PC-9 (cell line): ENCODE measurements around the gene MBP. TPM values are rescaled to one million over a fixed set of nuclear protein-coding genes. Genes with fewer than 3 reads are reported as not detected.

ENCODE experiments used
- BruUV-seq: library from RNA; stranded (reverse); fragments of 400-500 nt; replicated peaks from 2 replicates; lab custom pipeline; 2021; lab: Mats Ljungman, UMichigan
- CTCF ChIA-PET: fragments of 300-600 bp; sonication (Branson Sonifier 250); formaldehyde crosslinking; loops from one replicate; lab custom pipeline; 2022; ENCODE audit warnings: antibody characterized with exemption; lab: Charles Lee
- POLR2A ChIA-PET: fragments of 300-600 bp; sonication (Branson Sonifier 250); formaldehyde crosslinking; loops from one replicate; lab custom pipeline; 2022; ENCODE audit warnings: antibody characterized with exemption; ENCODE audit not compliant: unreplicated experiment; lab: Charles Lee
- DNase-seq, 2 experiments: peaks; one replicate each; pipeline versions ENCODE4 v3.0.0 to v3.0.0-alpha.2; 2015 to 2022; ENCODE audit warnings: mixed read lengths in 1 of 2
- H2AFZ ChIP-seq: fragments of 200-600 bp; sonication (generic); 2 replicates; pipeline ENCODE4 v1.8.1; 2017; ENCODE audit warnings: antibody characterized with exemption
- H3F3A ChIP-seq: fragments of 200-600 bp; sonication (generic); 2 replicates; pipeline ENCODE4 v1.8.1; 2017; ENCODE audit warnings: antibody characterized with exemption, mild to moderate bottlenecking, low read depth; ENCODE audit not compliant: insufficient read depth
- H3K27ac ChIP-seq: fragments of 200-600 bp; sonication (generic); 2 replicates; pipeline ENCODE4 v1.6.1; 2016; ENCODE audit warnings: mixed run types
- H3K27me3 ChIP-seq: fragments of 200-600 bp; sonication (generic); 2 replicates; pipeline ENCODE4 v1.6.1; 2016; ENCODE audit warnings: low read depth, mixed run types; ENCODE audit not compliant: insufficient read depth
- H3K36me3 ChIP-seq: fragments of 200-600 bp; sonication (generic); 2 replicates; pipeline ENCODE4 v1.6.1; 2016; ENCODE audit warnings: low read depth, mixed run types
- H3K4me1 ChIP-seq: fragments of 200-600 bp; sonication (generic); replicated peaks from 2 replicates; pipeline ENCODE4 v1.6.1; 2016; ENCODE audit warnings: mixed run types; ENCODE audit not compliant: insufficient read depth
- H3K4me2 ChIP-seq: fragments of 200-600 bp; sonication (generic); 2 replicates; pipeline ENCODE4 v1.6.1; 2017; ENCODE audit warnings: mixed run types
- H3K4me3 ChIP-seq: fragments of 200-600 bp; sonication (generic); 2 replicates; pipeline ENCODE4 v1.6.1; 2016; ENCODE audit warnings: mixed run types
- H3K79me2 ChIP-seq: fragments of 200-600 bp; sonication (generic); 2 replicates; pipeline ENCODE4 v1.6.1; 2017; ENCODE audit warnings: low read depth, mixed run types
- H3K9me2 ChIP-seq: fragments of 200-600 bp; sonication (generic); 2 replicates; pipeline ENCODE4 v1.8.1; 2017; ENCODE audit warnings: mild to moderate bottlenecking; ENCODE audit not compliant: insufficient read depth
- H3K9me3 ChIP-seq: fragments of 200-600 bp; sonication (generic); 2 replicates; pipeline ENCODE4 v1.8.1; 2016; ENCODE audit warnings: low read depth; ENCODE audit not compliant: insufficient read depth
- H4K20me1 ChIP-seq: fragments of 200-600 bp; sonication (generic); 2 replicates; pipeline ENCODE4 v1.8.1; 2017; ENCODE audit not compliant: insufficient read depth
- EZH2 ChIP-seq: fragments of 200-600 bp; sonication (generic); IDR thresholded peaks from 2 replicates; pipeline ENCODE4 v1.8.0; 2017; ENCODE audit warnings: antibody characterized with exemption, low read depth
- intact Hi-C: fragments of 100-400 bp; cut with micrococcal nuclease; formaldehyde crosslinking; loops from one replicate; pipeline ENCODE4 v1.10.0; 2022; ENCODE audit not compliant: unreplicated experiment
- total RNA-seq: library from RNA; stranded (reverse); gene quantifications from 2 replicates; pipeline ENCODE4 v1.2.3, GENCODE V29; 2021
- TF ChIP-seq, protein P1 (sequence below): fragments of 200-600 bp; sonication (generic); conservative IDR thresholded peaks from 2 replicates; pipeline ENCODE4 v1.6.1; 2017; ENCODE audit warnings: mixed run types, antibody characterized with exemption, mild to moderate bottlenecking, moderate library complexity

Gene MBP
- total RNA-seq, 1 experiment from 2014 or later: 37.9 TPM

DNA sequence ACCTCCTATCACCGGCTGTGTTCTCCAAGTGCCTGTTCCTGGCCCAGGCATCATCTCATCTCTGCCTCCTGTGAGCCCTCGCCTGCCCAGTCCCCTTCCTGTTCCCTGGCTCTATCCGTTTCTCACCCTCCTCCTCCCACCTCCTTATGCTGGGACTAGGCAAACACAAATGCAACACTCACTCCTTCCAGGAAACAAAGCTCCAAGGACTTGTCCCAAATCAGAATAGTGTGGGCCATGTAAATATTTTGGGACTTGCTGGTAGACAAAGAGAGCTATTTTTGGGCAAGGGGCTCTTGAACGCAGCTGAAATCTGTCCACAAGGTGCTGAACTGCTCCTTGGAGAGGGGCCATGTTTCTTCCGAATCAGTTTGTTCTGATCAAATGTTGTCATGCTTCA is 25.3 kb downstream of the MBP start:
- ChIA-PET CTCF (no interaction called here), POLR2A (no interaction called here)
- H3F3A ChIP-seq: peaks cover 38% of the 10 kb centered on the region
- DNase-seq: no peak
- no peaks in the 10 kb centered on the region for H3K9me2 ChIP-seq
- no peak overlapping the region for H2AFZ ChIP-seq
- TF ChIP-seq, protein P1, sequence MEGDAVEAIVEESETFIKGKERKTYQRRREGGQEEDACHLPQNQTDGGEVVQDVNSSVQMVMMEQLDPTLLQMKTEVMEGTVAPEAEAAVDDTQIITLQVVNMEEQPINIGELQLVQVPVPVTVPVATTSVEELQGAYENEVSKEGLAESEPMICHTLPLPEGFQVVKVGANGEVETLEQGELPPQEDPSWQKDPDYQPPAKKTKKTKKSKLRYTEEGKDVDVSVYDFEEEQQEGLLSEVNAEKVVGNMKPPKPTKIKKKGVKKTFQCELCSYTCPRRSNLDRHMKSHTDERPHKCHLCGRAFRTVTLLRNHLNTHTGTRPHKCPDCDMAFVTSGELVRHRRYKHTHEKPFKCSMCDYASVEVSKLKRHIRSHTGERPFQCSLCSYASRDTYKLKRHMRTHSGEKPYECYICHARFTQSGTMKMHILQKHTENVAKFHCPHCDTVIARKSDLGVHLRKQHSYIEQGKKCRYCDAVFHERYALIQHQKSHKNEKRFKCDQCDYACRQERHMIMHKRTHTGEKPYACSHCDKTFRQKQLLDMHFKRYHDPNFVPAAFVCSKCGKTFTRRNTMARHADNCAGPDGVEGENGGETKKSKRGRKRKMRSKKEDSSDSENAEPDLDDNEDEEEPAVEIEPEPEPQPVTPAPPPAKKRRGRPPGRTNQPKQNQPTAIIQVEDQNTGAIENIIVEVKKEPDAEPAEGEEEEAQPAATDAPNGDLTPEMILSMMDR: no peak
- no peak for TF ChIP-seq EZH2
- H3K4me3 ChIP-seq: no peak overlapping the region
- BruUV-seq: no TSS peak
- H3K36me3 ChIP-seq: peaks cover 20% of the 10 kb centered on the region; the same call in 1 of the 2 replicates
- peaks cover 25% of the 10 kb centered on the region for H3K4me1 ChIP-seq
- H3K27ac ChIP-seq: no peak overlapping the region
- H3K4me2 ChIP-seq: no peak overlapping the region
- H3K9me3 ChIP-seq: no peaks in the 10 kb centered on the region
- peaks cover 61% of the 10 kb centered on the region for H3K79me2 ChIP-seq
- no peaks in the 10 kb centered on the region for H3K27me3 ChIP-seq
- intact Hi-C loops: no loop called here
- H4K20me1 ChIP-seq: 0 out of 2 replicates have a peak, but pooled peaks cover 5% of the 10 kb centered on the region

DNA sequence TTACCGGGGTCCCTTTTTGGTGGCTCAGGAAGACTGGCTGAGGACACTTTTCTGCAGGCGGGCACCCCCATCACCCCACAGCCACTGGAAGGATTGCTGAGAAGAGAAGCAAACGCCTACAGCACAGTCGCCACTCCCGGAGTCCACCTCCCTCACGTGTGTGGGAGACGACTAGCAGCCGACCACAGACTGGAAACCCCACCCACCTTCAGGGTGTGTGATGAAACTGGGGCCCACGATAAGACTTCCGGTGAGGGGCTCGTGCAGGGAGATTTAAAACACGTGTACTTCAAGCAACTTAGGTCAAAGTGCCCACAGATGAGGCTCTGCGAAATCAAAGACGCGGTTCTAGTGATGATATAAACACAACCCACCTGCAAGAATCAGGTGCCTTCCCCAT is 26.3 kb downstream of the MBP start:
- ChIA-PET POLR2A (no interaction called here), CTCF (no interaction called here)
- Histone ChIP-seq H2AFZ (no peak overlapping the region), H3F3A (peaks cover 44% of the 10 kb centered on the region), H3K36me3 (peaks cover 20% of the 10 kb centered on the region; the same call in 1 of the 2 replicates), H3K4me3 (no peak overlapping the region), H3K27ac (no peak overlapping the region), H3K27me3 (no peaks in the 10 kb centered on the region), H3K79me2 (peaks cover 59% of the 10 kb centered on the region), H4K20me1 (0 out of 2 replicates have a peak, but pooled peaks cover 1% of the 10 kb centered on the region), H3K4me2 (no peak overlapping the region), H3K9me3 (no peaks in the 10 kb centered on the region), H3K9me2 (no peaks in the 10 kb centered on the region), H3K4me1 (peaks cover 32% of the 10 kb centered on the region)
- no TSS peak for BruUV-seq
- DNase-seq: no peak
- intact Hi-C loops: no loop called here
- TF ChIP-seq EZH2: no peak
- TF ChIP-seq, protein P1: no peak

DNA sequence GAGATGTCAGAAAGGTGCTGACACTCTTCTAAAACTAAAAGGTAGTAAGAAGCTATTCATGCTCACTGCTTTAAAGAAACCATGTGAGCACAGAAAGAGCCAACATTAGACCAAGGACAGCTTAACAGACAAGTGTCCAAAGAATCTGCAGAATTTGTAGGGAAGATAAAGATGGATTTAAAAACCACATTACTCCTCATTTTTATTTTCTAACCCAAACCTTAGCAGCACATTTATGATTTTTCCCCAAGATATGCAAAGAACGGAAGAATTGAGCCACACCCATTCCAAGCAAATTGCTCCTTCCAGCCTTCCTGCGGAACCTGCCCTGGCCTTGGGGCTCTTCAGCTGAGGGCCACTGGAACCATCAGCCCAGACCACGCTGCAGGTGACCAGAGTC is 26.9 kb downstream of the MBP start:
- H3K27me3 ChIP-seq: no peaks in the 10 kb centered on the region
- H3K36me3 ChIP-seq: peaks cover 20% of the 10 kb centered on the region; the same call in 1 of the 2 replicates
- H3K4me1 ChIP-seq: peaks cover 38% of the 10 kb centered on the region
- no peaks in the 10 kb centered on the region for H4K20me1 ChIP-seq
- intact Hi-C loops: no loop called here
- no peak overlapping the region for H3K4me2 ChIP-seq
- no TSS peak for BruUV-seq
- H3K27ac ChIP-seq: no peak overlapping the region
- ChIA-PET CTCF (no interaction called here), POLR2A (no interaction called here)
- no peak overlapping the region for H2AFZ ChIP-seq
- no peak for DNase-seq
- peaks cover 53% of the 10 kb centered on the region for H3K79me2 ChIP-seq
- TF ChIP-seq, protein P1: no peak
- no peak for TF ChIP-seq EZH2
- no peaks in the 10 kb centered on the region for H3K9me3 ChIP-seq
- H3K4me3 ChIP-seq: no peak overlapping the region
- H3K9me2 ChIP-seq: no peaks in the 10 kb centered on the region
- peaks cover 49% of the 10 kb centered on the region for H3F3A ChIP-seq
